ENCODE data around the gene ZNF215. TPM values are rescaled to one million over a fixed set of nuclear protein-coding genes. Genes with fewer than 3 reads are reported as not detected.

ZNF215 gene
- total and polyA plus RNA-seq, 2 of the 13 experiments (the other 11 are each of a cell fraction or from before 2014, with no cell fraction given): not detected

DNA sequence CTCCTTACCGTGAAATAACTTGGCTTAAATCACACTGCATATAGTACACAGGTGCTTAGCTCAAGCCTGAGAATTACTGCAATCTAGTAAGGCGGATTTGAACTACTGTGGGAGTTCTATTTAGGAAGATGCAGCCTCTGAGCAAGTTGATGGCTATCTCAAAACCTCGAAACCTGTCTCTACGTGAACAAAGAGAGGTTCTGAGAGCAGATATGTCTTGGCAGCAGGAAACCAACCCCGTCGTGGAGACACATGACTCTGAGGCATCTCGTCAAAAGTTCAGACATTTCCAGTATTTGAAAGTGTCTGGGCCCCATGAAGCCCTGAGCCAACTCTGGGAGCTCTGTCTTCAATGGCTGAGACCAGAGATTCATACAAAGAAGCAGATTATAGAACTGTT, 5.9 kb downstream of the ZNF215 start (continued):
- TF ChIP-seq, protein P1, sequence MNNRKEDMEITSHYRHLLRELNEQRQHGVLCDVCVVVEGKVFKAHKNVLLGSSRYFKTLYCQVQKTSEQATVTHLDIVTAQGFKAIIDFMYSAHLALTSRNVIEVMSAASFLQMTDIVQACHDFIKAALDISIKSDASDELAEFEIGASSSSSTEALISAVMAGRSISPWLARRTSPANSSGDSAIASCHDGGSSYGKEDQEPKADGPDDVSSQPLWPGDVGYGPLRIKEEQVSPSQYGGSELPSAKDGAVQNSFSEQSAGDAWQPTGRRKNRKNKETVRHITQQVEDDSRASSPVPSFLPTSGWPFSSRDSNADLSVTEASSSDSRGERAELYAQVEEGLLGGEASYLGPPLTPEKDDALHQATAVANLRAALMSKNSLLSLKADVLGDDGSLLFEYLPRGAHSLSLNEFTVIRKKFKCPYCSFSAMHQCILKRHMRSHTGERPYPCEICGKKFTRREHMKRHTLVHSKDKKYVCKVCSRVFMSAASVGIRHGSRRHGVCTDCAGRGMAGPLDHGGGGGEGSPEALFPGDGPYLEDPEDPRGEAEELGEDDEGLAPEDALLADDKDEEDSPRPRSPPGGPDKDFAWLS (CRISPR knock-in tag; IDR thresholded peaks at IDR 0.05; ENCODE audit: borderline replicate concordance): no peak
- TF ChIP-seq ZFP1 (CRISPR knock-in tag; IDR thresholded peaks at IDR 0.05) (no peak), ZNF136 (CRISPR knock-in tag; IDR thresholded peaks at IDR 0.05; ENCODE audit: low read depth) (no peak), ZNF724P (CRISPR knock-in tag; IDR thresholded peaks at IDR 0.05; ENCODE audit: borderline replicate concordance) (no peak), CAMTA2 (CRISPR knock-in tag; IDR thresholded peaks at IDR 0.05; ENCODE audit: borderline replicate concordance) (no peak), ZNF274 (CRISPR knock-in tag; IDR thresholded peaks at IDR 0.05) (no peak), ZNF484 (CRISPR knock-in tag; IDR thresholded peaks at IDR 0.05; ENCODE audit: borderline replicate concordance, low read depth) (no peak), SIN3A (IDR thresholded peaks at IDR 0.05; ENCODE audit: borderline replicate concordance, low read depth, low read length) (no peak)

DNA sequence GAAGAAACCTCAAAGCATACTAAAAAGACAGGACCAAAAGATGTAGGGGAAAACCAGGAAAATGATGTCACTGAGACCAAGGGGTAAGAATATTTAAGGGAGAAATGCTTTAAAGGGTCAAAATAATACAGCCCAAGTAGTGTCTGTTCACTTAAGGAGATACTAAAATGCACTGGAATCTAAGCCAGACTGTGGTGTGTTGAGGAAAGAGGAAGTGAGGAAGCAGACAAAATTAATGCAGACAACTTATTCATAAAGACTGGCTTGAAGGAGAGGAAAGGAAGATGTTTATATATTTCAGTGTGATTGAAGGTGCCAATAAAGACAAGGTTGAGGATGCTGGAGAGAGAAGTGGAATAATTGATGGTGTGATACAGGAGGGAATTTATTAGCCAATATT, 15.7 kb downstream of the ZNF215 start:
- ATAC-seq: no peak
- no peak overlapping the region for H3K4me2 ChIP-seq (ENCODE audit: low read depth, low read length)
- no peaks in the 10 kb centered on the region for H4K20me1 ChIP-seq (ENCODE audit: insufficient read depth, low read length)
- H3K9ac ChIP-seq (ENCODE audit: insufficient read depth, low read depth, low read length): no peak overlapping the region
- H3K27me3 ChIP-seq (ENCODE audit: control insufficient read depth in 1 of 2, insufficient read depth in 2 of 2, low read length in 2 of 2): no peaks in the 10 kb centered on the region
- no peak for TF ChIP-seq NAIF1 (CRISPR knock-in tag; IDR thresholded peaks at IDR 0.05; ENCODE audit: borderline replicate concordance)
- no peak for TF ChIP-seq ZNF616 (CRISPR knock-in tag; IDR thresholded peaks at IDR 0.05; ENCODE audit: low read depth)
- TF ChIP-seq RFX5 (IDR thresholded peaks at IDR 0.05; ENCODE audit: low read depth, low read length): no peak
- TF ChIP-seq ZNF101 (CRISPR knock-in tag; IDR thresholded peaks at IDR 0.05; ENCODE audit: borderline replicate concordance, low read depth): no peak
- no peak for TF ChIP-seq ARNTL (CRISPR knock-in tag; IDR thresholded peaks at IDR 0.05)
- TF ChIP-seq ZNF354B (CRISPR knock-in tag; IDR thresholded peaks at IDR 0.05): no peak
- TF ChIP-seq HDAC6 (IDR thresholded peaks at IDR 0.05; ENCODE audit: low read depth, low read length): no peak
- TF ChIP-seq, protein P2, sequence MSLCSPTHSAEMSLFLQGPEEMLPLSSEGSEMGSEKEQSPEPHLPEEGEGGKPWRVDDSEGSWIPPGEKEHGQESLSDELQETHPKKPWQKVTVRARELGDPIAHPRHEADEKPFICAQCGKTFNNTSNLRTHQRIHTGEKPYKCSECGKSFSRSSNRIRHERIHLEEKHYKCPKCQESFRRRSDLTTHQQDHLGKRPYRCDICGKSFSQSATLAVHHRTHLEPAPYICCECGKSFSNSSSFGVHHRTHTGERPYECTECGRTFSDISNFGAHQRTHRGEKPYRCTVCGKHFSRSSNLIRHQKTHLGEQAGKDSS (CRISPR knock-in tag; IDR thresholded peaks at IDR 0.05; ENCODE audit: borderline replicate concordance, low read depth): no peak
- TF ChIP-seq ZNF768 (CRISPR knock-in tag; IDR thresholded peaks at IDR 0.05): no peak
- no peak for TF ChIP-seq HMG20B (CRISPR knock-in tag; conservative IDR thresholded peaks at IDR 0.05)
- TF ChIP-seq PRPF4 (IDR thresholded peaks at IDR 0.05; ENCODE audit: low read depth, low read length, poor library complexity, severe bottlenecking): no peak
- no peak for TF ChIP-seq ZKSCAN8 (CRISPR knock-in tag; IDR thresholded peaks at IDR 0.05; ENCODE audit: borderline replicate concordance)
- TF ChIP-seq ZNF337 (CRISPR knock-in tag; IDR thresholded peaks at IDR 0.05; ENCODE audit: borderline replicate concordance, low read depth): no peak
- H3K9me3 ChIP-seq (ENCODE audit: low read length): no peaks in the 10 kb centered on the region
- intact Hi-C loops (cut with micrococcal nuclease; ENCODE audit: unreplicated experiment): no loop called here
- no TSS peak for BruUV-seq (replicated peaks)
- POLR2A ChIA-PET: no interaction called here
- H3K4me3 ChIP-seq (replicated peaks in 1 of 3; ENCODE audit: insufficient read depth in 1 of 3, low read depth in 2 of 3, low read length in 3 of 3): no peak overlapping the region
- FAIRE-seq: no peak
- H2AFZ ChIP-seq (ENCODE audit: low read length): no peak overlapping the region
- no peak for DNase-seq (ENCODE audit: low spot score)
- no peaks in the 10 kb centered on the region for H3K36me3 ChIP-seq (replicated peaks in 1 of 2; ENCODE audit: control insufficient read depth in 1 of 2, insufficient read depth in 2 of 2, low read length in 2 of 2)
- no peaks in the 10 kb centered on the region for H3K79me2 ChIP-seq (ENCODE audit: insufficient read depth, low read length)
- CTCF ChIA-PET (ENCODE audit: low intra/inter-chr PET ratio, low total read pairs): no interaction called here
- H3K27ac ChIP-seq (ENCODE audit: extremely low read length, insufficient read depth, low read length): no peak overlapping the region
- H3K4me1 ChIP-seq (ENCODE audit: insufficient read depth, low read length): no peaks in the 10 kb centered on the region
- in situ Hi-C loops (cut with HindIII; ENCODE audit: extremely low pct_ligation_motif_present, low pct_unique_long_range_greater_than_20kb): no loop called here

Data from HepG2 (cell line).